Sigmoid colon (tissue), 3 donors: Measurements from ENCODE around the gene GGACT.

ENCODE experiments used
- CTCF ChIP-seq, 4 experiments: fragments of 450-650 bp in 3 of 4; fragments of 200-600 bp in 1 of 4; IDR thresholded peaks; one replicate each; pipeline ENCODE4 v1.5.1; 2016 to 2019; ENCODE audit warnings: antibody characterized with exemption in 4 of 4, mild to moderate bottlenecking in 3 of 4, moderate library complexity in 2 of 4
- POLR2A ChIP-seq, 2 donors: fragments of 450-650 bp; IDR thresholded peaks; one replicate each; pipeline ENCODE4 v1.6.1; 2016; ENCODE audit warnings: antibody characterized with exemption in 2 of 2, mild to moderate bottlenecking in 2 of 2, moderate library complexity in 2 of 2

GRCh38 chr13:100513171-100513570 lies 75.4 kb downstream of the GGACT start:
- no peak for TF ChIP-seq CTCF (IDR thresholded peaks at IDR 0.05)
- no peak for TF ChIP-seq POLR2A (IDR thresholded peaks at IDR 0.05)
